Measurements from ENCODE around the gene KLHL29. TPM values are rescaled to one million over a fixed set of nuclear protein-coding genes. Genes with fewer than 3 reads are reported as not detected.

KLHL29 gene
- total and polyA plus RNA-seq, 2 donors (not counting 1 experiment from before 2014, with no cell fraction given): 1.3 to 3.4 TPM

DNA sequence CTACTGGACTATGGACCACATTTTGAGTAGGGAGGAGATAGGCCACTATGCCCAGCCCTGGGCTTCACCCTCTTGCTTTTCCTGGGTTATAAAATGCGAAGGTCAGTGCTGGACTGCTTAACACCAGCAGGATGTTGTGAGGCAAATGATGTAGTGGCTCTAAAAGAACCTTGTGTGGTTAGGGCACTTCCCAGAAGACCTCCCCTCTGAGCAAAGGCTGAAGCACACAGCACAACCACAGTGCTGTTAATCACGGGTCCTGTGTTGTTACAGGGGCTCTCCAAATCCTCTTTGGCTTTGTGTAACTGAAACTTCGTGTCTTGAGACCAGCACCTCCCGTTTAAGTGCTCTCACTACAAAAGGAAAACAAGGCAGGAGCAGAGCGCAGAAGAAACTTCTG is 166.9 kb downstream of the KLHL29 start:
- Histone ChIP-seq H3K9ac (ENCODE audit: low read length) (no peak overlapping the region), H2AFZ (ENCODE audit: insufficient read depth, low read depth, low read length, poor library complexity, severe bottlenecking) (no peak overlapping the region), H3K9me3 (ENCODE audit: control extremely low read depth in 1 of 3, control insufficient read depth in 2 of 3, insufficient read depth in 1 of 3, low read length in 2 of 3) (no peaks in the 10 kb centered on the region), H3K4me2 (replicated peaks; ENCODE audit: low read depth, low read length, poor library complexity, severe bottlenecking) (no peak overlapping the region), H3K4me1 (ENCODE audit: control insufficient read depth in 2 of 2, insufficient read depth in 2 of 2, low read length in 2 of 2) (no peaks in the 10 kb centered on the region), H3K27me3 (replicated peaks in 1 of 4; ENCODE audit: control extremely low read depth in 1 of 4, control insufficient read depth in 3 of 4, insufficient read depth in 4 of 4, low read length in 3 of 4) (no peaks in the 10 kb centered on the region), H4K20me1 (ENCODE audit: control insufficient read depth, insufficient read depth, low read length, poor library complexity, severe bottlenecking) (no peaks in the 10 kb centered on the region), H3K27ac (ENCODE audit: low read length in 2 of 2) (no peak overlapping the region), H3K4me3 (ENCODE audit: control extremely low read depth in 1 of 5, extremely low read depth in 1 of 5, insufficient read depth in 1 of 5, low read depth in 2 of 5, low read length in 4 of 5) (no peak overlapping the region), H3K79me2 (ENCODE audit: control insufficient read depth, insufficient read depth, low read length) (no peaks in the 10 kb centered on the region), H3K36me3 (replicated peaks in 1 of 2; ENCODE audit: control extremely low read depth in 1 of 2, control insufficient read depth in 1 of 2, extremely low read depth in 1 of 2, insufficient read depth in 2 of 2, low read length in 1 of 2) (no peaks in the 10 kb centered on the region)
- WGBS (ENCODE audit: insufficient coverage): 70% methylated on average over 2 of the region's 5 CpGs
- ATAC-seq (ENCODE audit: low read depth): no peak
- no peaks in the 10 kb centered on the region for H3K9me3 Mint-ChIP-seq (ENCODE audit: insufficient read depth)
- no peaks in the 10 kb centered on the region for H3K4me1 Mint-ChIP-seq
- ChIA-PET POLR2A (no interaction called here), CTCF (no interaction called here)
- H3K4me3 Mint-ChIP-seq: no peak overlapping the region
- TF ChIP-seq, protein P1, sequence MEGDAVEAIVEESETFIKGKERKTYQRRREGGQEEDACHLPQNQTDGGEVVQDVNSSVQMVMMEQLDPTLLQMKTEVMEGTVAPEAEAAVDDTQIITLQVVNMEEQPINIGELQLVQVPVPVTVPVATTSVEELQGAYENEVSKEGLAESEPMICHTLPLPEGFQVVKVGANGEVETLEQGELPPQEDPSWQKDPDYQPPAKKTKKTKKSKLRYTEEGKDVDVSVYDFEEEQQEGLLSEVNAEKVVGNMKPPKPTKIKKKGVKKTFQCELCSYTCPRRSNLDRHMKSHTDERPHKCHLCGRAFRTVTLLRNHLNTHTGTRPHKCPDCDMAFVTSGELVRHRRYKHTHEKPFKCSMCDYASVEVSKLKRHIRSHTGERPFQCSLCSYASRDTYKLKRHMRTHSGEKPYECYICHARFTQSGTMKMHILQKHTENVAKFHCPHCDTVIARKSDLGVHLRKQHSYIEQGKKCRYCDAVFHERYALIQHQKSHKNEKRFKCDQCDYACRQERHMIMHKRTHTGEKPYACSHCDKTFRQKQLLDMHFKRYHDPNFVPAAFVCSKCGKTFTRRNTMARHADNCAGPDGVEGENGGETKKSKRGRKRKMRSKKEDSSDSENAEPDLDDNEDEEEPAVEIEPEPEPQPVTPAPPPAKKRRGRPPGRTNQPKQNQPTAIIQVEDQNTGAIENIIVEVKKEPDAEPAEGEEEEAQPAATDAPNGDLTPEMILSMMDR (IDR thresholded peaks at IDR 0.05): no peak
- no peak for TF ChIP-seq EZH2 (IDR thresholded peaks at IDR 0.05; ENCODE audit: borderline replicate concordance, insufficient read depth, low read depth, low read length, poor library complexity, severe bottlenecking)
- DNase-seq: no peak
- intact Hi-C loops (cut with micrococcal nuclease): no loop called here
- no peaks in the 10 kb centered on the region for H3K27me3 Mint-ChIP-seq
- H3K27ac Mint-ChIP-seq: no peak overlapping the region

- Histone ChIP-seq H2AFZ (ENCODE audit: insufficient read depth, low read depth, low read length, poor library complexity, severe bottlenecking) (no peak overlapping the region), H3K27me3 (replicated peaks in 1 of 4; ENCODE audit: control extremely low read depth in 1 of 4, control insufficient read depth in 3 of 4, insufficient read depth in 4 of 4, low read length in 3 of 4) (no peaks in the 10 kb centered on the region), H3K27ac (ENCODE audit: low read length in 2 of 2) (no peak overlapping the region), H3K4me2 (replicated peaks; ENCODE audit: low read depth, low read length, poor library complexity, severe bottlenecking) (no peak overlapping the region), H4K20me1 (ENCODE audit: control insufficient read depth, insufficient read depth, low read length, poor library complexity, severe bottlenecking) (no peaks in the 10 kb centered on the region), H3K79me2 (ENCODE audit: control insufficient read depth, insufficient read depth, low read length) (no peaks in the 10 kb centered on the region), H3K4me3 (ENCODE audit: control extremely low read depth in 1 of 5, extremely low read depth in 1 of 5, insufficient read depth in 1 of 5, low read depth in 2 of 5, low read length in 4 of 5) (no peak overlapping the region), H3K9me3 (ENCODE audit: control extremely low read depth in 1 of 3, control insufficient read depth in 2 of 3, insufficient read depth in 1 of 3, low read length in 2 of 3) (no peaks in the 10 kb centered on the region), H3K36me3 (replicated peaks in 1 of 2; ENCODE audit: control extremely low read depth in 1 of 2, control insufficient read depth in 1 of 2, extremely low read depth in 1 of 2, insufficient read depth in 2 of 2, low read length in 1 of 2) (no peaks in the 10 kb centered on the region), H3K4me1 (ENCODE audit: control insufficient read depth in 2 of 2, insufficient read depth in 2 of 2, low read length in 2 of 2) (no peaks in the 10 kb centered on the region), H3K9ac (ENCODE audit: low read length) (no peak overlapping the region)
- H3K27ac Mint-ChIP-seq: no peak overlapping the region
- no peaks in the 10 kb centered on the region for H3K4me1 Mint-ChIP-seq
- ATAC-seq (ENCODE audit: low read depth): no peak
- H3K4me3 Mint-ChIP-seq: no peak overlapping the region
- POLR2A ChIA-PET: no interaction called here
- 96% methylated on average over 8 of the region's 10 CpGs for WGBS (ENCODE audit: insufficient coverage)
- no peak for TF ChIP-seq EZH2 (IDR thresholded peaks at IDR 0.05; ENCODE audit: borderline replicate concordance, insufficient read depth, low read depth, low read length, poor library complexity, severe bottlenecking)
- TF ChIP-seq, protein P1 (IDR thresholded peaks at IDR 0.05): no peak
- no peak for DNase-seq
- no peaks in the 10 kb centered on the region for H3K27me3 Mint-ChIP-seq
- H3K9me3 Mint-ChIP-seq (ENCODE audit: insufficient read depth): no peaks in the 10 kb centered on the region
- intact Hi-C loops (cut with micrococcal nuclease): no loop called here
- CTCF ChIA-PET: no interaction called here
Observed at GRCh38 chr2:23553561-23553960, 168.6 kb downstream of the KLHL29 start.

Measured in B cell (primary cell).